HG03108 (cell line): Measurements from ENCODE around the gene CYTH3.
"Not testable (repeated sequence)": the region's sequence is repeated elsewhere in the genome, so short reads cannot be mapped to it uniquely, and the experiment has no call there.

Experiments
- ATAC-seq: cut with Tn5 transposase; IDR thresholded peaks from one replicate; pipeline ENCODE4 v1.9.1; 2021; ENCODE audit warnings: moderate library complexity; ENCODE audit not compliant: unreplicated experiment

CYTH3 gene

GRCh38 chr7:6154542-6155404 is 117.7 kb downstream of the CYTH3 start:
- ATAC-seq = no peak

- ATAC-seq = no peak
Measured at GRCh38 chr7:6153646-6154541, 118.5 kb downstream of the CYTH3 start.

- no peak for ATAC-seq
Measured at GRCh38 chr7:6151994-6152735, 120.3 kb downstream of the CYTH3 start.

GRCh38 chr7:6151527-6151926 is 120.9 kb downstream of the CYTH3 start:
- ATAC-seq = not testable (repeated sequence)

- no peak for ATAC-seq
Measured at GRCh38 chr7:6149996-6150395, 122.4 kb downstream of the CYTH3 start.

- no peak for ATAC-seq
Measured at GRCh38 chr7:6148724-6149360, 123.6 kb downstream of the CYTH3 start.

GRCh38 chr7:6147627-6148026 is 124.8 kb downstream of the CYTH3 start:
- no peak for ATAC-seq

- ATAC-seq = no peak
Measured at GRCh38 chr7:6146666-6147065, 125.8 kb downstream of the CYTH3 start.

GRCh38 chr7:6143997-6144396 is 128.4 kb downstream of the CYTH3 start:
- ATAC-seq = no peak

- no peak for ATAC-seq
Measured at GRCh38 chr7:6142871-6143380, 129.5 kb downstream of the CYTH3 start.

- no peak for ATAC-seq
Measured at GRCh38 chr7:6139189-6139996, 133.0 kb downstream of the CYTH3 start.

- no peak for ATAC-seq
Measured at GRCh38 chr7:6136475-6136874, 135.9 kb downstream of the CYTH3 start.

- no peak for ATAC-seq
Measured at GRCh38 chr7:6133249-6133648, 139.2 kb downstream of the CYTH3 start.

GRCh38 chr7:6130007-6130587 is 142.3 kb downstream of the CYTH3 start:
- ATAC-seq = no peak

- ATAC-seq = no peak
Measured at GRCh38 chr7:6128205-6128604, 144.2 kb downstream of the CYTH3 start.

GRCh38 chr7:6127110-6127490 is 145.3 kb downstream of the CYTH3 start:
- no peak for ATAC-seq

GRCh38 chr7:6123843-6124242 is 148.6 kb downstream of the CYTH3 start:
- ATAC-seq = no peak

- ATAC-seq = no peak
Measured at GRCh38 chr7:6121141-6121540, 151.3 kb downstream of the CYTH3 start.

- ATAC-seq = no peak
Measured at GRCh38 chr7:6117533-6117932, 154.9 kb downstream of the CYTH3 start.
